ENCODE measurements around the gene CAND1. TPM values are rescaled to one million over a fixed set of nuclear protein-coding genes. Genes with fewer than 3 reads are reported as not detected.

The CAND1 gene
- total RNA-seq, 1 donor from 2014 or later = 70.4 TPM

DNA sequence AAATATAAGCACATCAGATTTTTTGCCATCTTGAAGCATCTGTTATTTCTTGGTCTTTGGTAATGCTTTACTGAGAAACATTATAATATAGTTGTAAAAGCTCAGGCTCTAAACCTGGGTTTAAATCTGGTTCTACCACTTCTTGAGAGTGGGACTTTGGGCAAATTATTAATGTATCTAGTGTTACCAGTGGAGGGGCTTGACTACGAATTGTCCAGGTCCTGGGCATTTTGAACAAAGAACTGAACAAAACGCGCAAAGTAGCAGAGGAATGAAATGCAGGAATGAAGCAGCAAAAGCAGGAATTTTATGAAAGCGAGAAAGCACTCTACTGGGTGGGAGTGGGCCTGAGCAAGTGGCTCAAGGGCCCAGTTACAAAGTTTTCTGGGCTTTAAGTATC is 50.8 kb downstream of the CAND1 start:
- Histone ChIP-seq H3K27me3 (ENCODE audit: control insufficient read depth, insufficient read depth, low read length) (no peaks in the 10 kb centered on the region), H3K36me3 (ENCODE audit: control insufficient read depth, insufficient read depth, low read length) (no peaks in the 10 kb centered on the region), H3K4me3 (ENCODE audit: low read depth, low read length) (no peak overlapping the region)
- TF ChIP-seq, protein P1, sequence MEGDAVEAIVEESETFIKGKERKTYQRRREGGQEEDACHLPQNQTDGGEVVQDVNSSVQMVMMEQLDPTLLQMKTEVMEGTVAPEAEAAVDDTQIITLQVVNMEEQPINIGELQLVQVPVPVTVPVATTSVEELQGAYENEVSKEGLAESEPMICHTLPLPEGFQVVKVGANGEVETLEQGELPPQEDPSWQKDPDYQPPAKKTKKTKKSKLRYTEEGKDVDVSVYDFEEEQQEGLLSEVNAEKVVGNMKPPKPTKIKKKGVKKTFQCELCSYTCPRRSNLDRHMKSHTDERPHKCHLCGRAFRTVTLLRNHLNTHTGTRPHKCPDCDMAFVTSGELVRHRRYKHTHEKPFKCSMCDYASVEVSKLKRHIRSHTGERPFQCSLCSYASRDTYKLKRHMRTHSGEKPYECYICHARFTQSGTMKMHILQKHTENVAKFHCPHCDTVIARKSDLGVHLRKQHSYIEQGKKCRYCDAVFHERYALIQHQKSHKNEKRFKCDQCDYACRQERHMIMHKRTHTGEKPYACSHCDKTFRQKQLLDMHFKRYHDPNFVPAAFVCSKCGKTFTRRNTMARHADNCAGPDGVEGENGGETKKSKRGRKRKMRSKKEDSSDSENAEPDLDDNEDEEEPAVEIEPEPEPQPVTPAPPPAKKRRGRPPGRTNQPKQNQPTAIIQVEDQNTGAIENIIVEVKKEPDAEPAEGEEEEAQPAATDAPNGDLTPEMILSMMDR (IDR thresholded peaks at IDR 0.05; ENCODE audit: insufficient read depth, low read length, poor library complexity, severe bottlenecking) = no peak
- DNase-seq (ENCODE audit: low read depth) = no peak

GRCh38 chr12:67320614-67321295 is 51.6 kb downstream of the CAND1 start:
- H3K36me3 ChIP-seq (ENCODE audit: control insufficient read depth, insufficient read depth, low read length) = no peaks in the 10 kb centered on the region
- no peaks in the 10 kb centered on the region for H3K27me3 ChIP-seq (ENCODE audit: control insufficient read depth, insufficient read depth, low read length)
- TF ChIP-seq, protein P1 (IDR thresholded peaks at IDR 0.05; ENCODE audit: insufficient read depth, low read length, poor library complexity, severe bottlenecking) = no peak
- H3K4me3 ChIP-seq (ENCODE audit: low read depth, low read length) = no peak overlapping the region
- DNase-seq (ENCODE audit: low read depth) = peak; percentile 43

DNA sequence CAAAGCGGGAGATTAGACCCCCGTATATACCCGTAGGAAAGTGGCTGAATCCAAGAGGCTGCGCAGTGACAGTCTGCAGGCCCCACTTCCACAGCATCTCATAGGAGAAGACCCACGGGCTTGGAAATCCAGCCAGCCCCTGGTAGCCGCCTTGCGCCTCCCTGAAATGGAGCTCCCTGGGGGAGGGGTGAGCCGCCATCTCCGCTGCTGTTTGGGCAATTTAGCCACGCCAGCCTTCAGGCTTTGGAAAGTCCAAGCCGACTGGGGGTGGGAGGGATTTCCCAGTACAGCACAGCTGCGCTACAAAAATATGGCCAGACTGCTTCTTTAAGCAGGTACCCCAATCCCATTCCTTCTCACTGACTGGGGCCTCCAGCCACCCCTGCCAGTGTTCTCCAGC is 53.4 kb downstream of the CAND1 start:
- Histone ChIP-seq H3K27me3 (ENCODE audit: control insufficient read depth, insufficient read depth, low read length) (no peaks in the 10 kb centered on the region), H3K4me3 (ENCODE audit: low read depth, low read length) (no peak overlapping the region), H3K36me3 (ENCODE audit: control insufficient read depth, insufficient read depth, low read length) (no peaks in the 10 kb centered on the region)
- TF ChIP-seq, protein P1 (IDR thresholded peaks at IDR 0.05; ENCODE audit: insufficient read depth, low read length, poor library complexity, severe bottlenecking) = no peak
- DNase-seq (ENCODE audit: low read depth) = no peak

- TF ChIP-seq, protein P1 (IDR thresholded peaks at IDR 0.05; ENCODE audit: insufficient read depth, low read length, poor library complexity, severe bottlenecking) = no peak
- H3K27me3 ChIP-seq (ENCODE audit: control insufficient read depth, insufficient read depth, low read length) = no peaks in the 10 kb centered on the region
- DNase-seq (ENCODE audit: low read depth) = no peak
- no peaks in the 10 kb centered on the region for H3K36me3 ChIP-seq (ENCODE audit: control insufficient read depth, insufficient read depth, low read length)
- H3K4me3 ChIP-seq (ENCODE audit: low read depth, low read length) = no peak overlapping the region
Observed at GRCh38 chr12:67323007-67323406, 53.8 kb downstream of the CAND1 start.

DNA sequence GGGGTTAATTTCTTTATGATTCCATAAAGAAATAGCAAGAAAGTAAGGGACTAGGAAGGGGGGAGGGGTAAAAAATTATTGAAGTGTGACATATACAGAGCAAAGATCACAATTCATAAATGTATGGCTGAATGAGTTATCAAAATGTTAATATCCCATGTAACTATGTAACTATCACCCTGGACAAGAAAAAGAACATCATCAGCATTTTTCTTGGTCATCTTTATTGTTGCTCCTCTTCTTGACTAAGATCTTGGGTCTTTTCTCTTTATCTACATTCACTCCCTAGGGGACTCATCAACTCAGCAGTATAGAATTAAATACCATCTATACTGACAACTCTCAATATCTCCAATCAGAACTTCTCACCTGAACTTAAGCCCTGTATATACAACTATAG is 57.5 kb downstream of the CAND1 start:
- Histone ChIP-seq H3K36me3 (ENCODE audit: control insufficient read depth, insufficient read depth, low read length) (no peaks in the 10 kb centered on the region), H3K27me3 (ENCODE audit: control insufficient read depth, insufficient read depth, low read length) (no peaks in the 10 kb centered on the region), H3K4me3 (ENCODE audit: low read depth, low read length) (no peak overlapping the region)
- TF ChIP-seq, protein P1 (IDR thresholded peaks at IDR 0.05; ENCODE audit: insufficient read depth, low read length, poor library complexity, severe bottlenecking) = no peak
- no peak for DNase-seq (ENCODE audit: low read depth)

GRCh38 chr12:67327466-67327865 is 58.3 kb downstream of the CAND1 start:
- Histone ChIP-seq H3K4me3 (ENCODE audit: low read depth, low read length) (no peak overlapping the region), H3K36me3 (ENCODE audit: control insufficient read depth, insufficient read depth, low read length) (no peaks in the 10 kb centered on the region), H3K27me3 (ENCODE audit: control insufficient read depth, insufficient read depth, low read length) (no peaks in the 10 kb centered on the region)
- DNase-seq (ENCODE audit: low read depth) = no peak
- TF ChIP-seq, protein P1 (IDR thresholded peaks at IDR 0.05; ENCODE audit: insufficient read depth, low read length, poor library complexity, severe bottlenecking) = no peak

All from kidney epithelial cell (primary cell).